HEK293 (cell line): ENCODE measurements around the gene LASP1.

Experiments used
- CTCF ChIA-PET: fragments of 350-600 bp; formaldehyde crosslinking; extraction: SDS; loops from one replicate; lab custom pipeline; 2021; ENCODE audit warnings: antibody characterized with exemption; lab: Yijun Ruan, JAX
- POLR2A ChIA-PET: fragments of 300-600 bp; formaldehyde crosslinking; extraction: SDS; loops from one replicate; lab custom pipeline; 2020; ENCODE audit warnings: antibody characterized with exemption, inconsistent platforms; lab: Yijun Ruan, JAX
- H3K27ac ChIP-seq: fragments of 200-500 bp; sonication (Bioruptor generic); 2 replicates; pipeline ENCODE4 v1.5.1; 2014; ENCODE audit warnings: low read depth, low read length, control low read depth, inconsistent platforms; ENCODE audit errors: extremely low read depth
- H3K36me3 ChIP-seq, 2 experiments: fragments of 200-500 bp in 1 of 2; sonication (Bioruptor generic) in 1 of 2; 1 replicate in 1 of 2; 2 replicates in 1 of 2; pipeline ENCODE4 v1.5.1; 2014 to 2017; ENCODE audit warnings: inconsistent platforms in 2 of 2, low read length in 2 of 2; ENCODE audit not compliant: control insufficient read depth in 2 of 2, insufficient read depth in 1 of 2
- H3K4me1 ChIP-seq: fragments of 200-500 bp; sonication (Bioruptor generic); 2 replicates; pipeline ENCODE4 v1.5.1; 2014; ENCODE audit warnings: mild to moderate bottlenecking, low read length, inconsistent platforms; ENCODE audit not compliant: control insufficient read depth, insufficient read depth
- H3K4me3 ChIP-seq: 2 replicates; pipeline ENCODE4 v1.5.1; 2011; ENCODE audit warnings: low read depth, mild to moderate bottlenecking, control low read depth, low read length, moderate library complexity
- H3K9me3 ChIP-seq: fragments of 200-500 bp; sonication (Bioruptor generic); 2 replicates; pipeline ENCODE4 v1.5.1; 2014; ENCODE audit warnings: low read depth, low read length, inconsistent platforms; ENCODE audit not compliant: control insufficient read depth, insufficient read depth
- BCL6B ChIP-seq: fragments of 450-650 bp; formaldehyde crosslinking; IDR thresholded peaks from 2 replicates; pipeline ENCODE4 v1.5.1; 2017; ENCODE audit warnings: missing biosample characterization, missing genetic modification characterization
- KLF7 ChIP-seq: fragments of 450-650 bp; formaldehyde crosslinking; IDR thresholded peaks from 2 replicates; pipeline ENCODE4 v1.5.1; 2016; ENCODE audit warnings: missing biosample characterization, missing genetic modification characterization, borderline replicate concordance
- ZIC2 ChIP-seq: fragments of 450-650 bp; formaldehyde crosslinking; IDR thresholded peaks from 2 replicates; pipeline ENCODE4 v1.5.1; 2016; ENCODE audit warnings: missing biosample characterization, missing genetic modification characterization
- ZNF133 ChIP-seq: fragments of 450-650 bp; formaldehyde crosslinking; IDR thresholded peaks from 2 replicates; pipeline ENCODE4 v1.5.1; 2016; ENCODE audit warnings: missing biosample characterization, missing genetic modification characterization
- ZNF140 ChIP-seq: fragments of 450-650 bp; formaldehyde crosslinking; IDR thresholded peaks from 2 replicates; pipeline ENCODE4 v1.5.1; 2016; ENCODE audit warnings: missing biosample characterization, missing genetic modification characterization
- ZNF174 ChIP-seq: fragments of 450-650 bp; formaldehyde crosslinking; IDR thresholded peaks from 2 replicates; pipeline ENCODE4 v1.5.0; 2017; ENCODE audit warnings: missing biosample characterization, mild to moderate bottlenecking, missing genetic modification characterization
- ZNF175 ChIP-seq: fragments of 450-650 bp; formaldehyde crosslinking; IDR thresholded peaks from 2 replicates; pipeline ENCODE4 v1.5.1; 2016; ENCODE audit warnings: missing biosample characterization, missing genetic modification characterization
- ZNF366 ChIP-seq: fragments of 450-650 bp; formaldehyde crosslinking; conservative IDR thresholded peaks from 2 replicates; pipeline ENCODE4 v1.5.1; 2016; ENCODE audit warnings: missing biosample characterization, missing genetic modification characterization
- ZNF660 ChIP-seq: fragments of 450-650 bp; IDR thresholded peaks from 2 replicates; pipeline ENCODE4 v1.5.1; 2018; ENCODE audit warnings: missing biosample characterization, mild to moderate bottlenecking, missing genetic modification characterization
- ZNF677 ChIP-seq: fragments of 450-650 bp; IDR thresholded peaks from 2 replicates; pipeline ENCODE4 v1.5.0; 2018; ENCODE audit warnings: missing biosample characterization, mild to moderate bottlenecking, missing genetic modification characterization, moderate library complexity

LASP1 gene

DNA sequence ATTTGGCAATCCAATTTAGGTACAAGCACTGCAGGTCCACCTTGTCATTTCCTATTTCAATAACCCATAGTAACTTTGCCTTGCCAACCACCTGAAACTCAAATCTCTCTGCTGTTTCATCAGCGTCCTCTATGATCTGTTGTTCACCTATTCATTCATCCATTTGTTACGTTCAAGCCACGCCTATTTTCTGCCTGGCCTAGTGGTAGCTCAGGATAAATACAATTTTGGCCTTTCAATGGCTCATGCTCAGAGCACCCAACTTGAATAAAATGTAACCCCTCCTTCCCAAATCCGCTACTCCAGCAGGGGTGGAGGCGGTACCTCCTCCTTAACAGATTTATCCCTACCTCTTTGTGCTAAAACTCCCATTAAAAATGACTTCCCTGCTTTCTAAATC, 100.9 kb downstream of the LASP1 start:
- ChIA-PET CTCF (interaction anchor here (0.7 to 2.4 kb wide), 4 partner anchors 12 to 194 kb away, joined by 3 to 12 read pairs (median 6); no protein-coding TSS in a partner anchor), POLR2A (interaction anchor here (2.1 kb wide), 1 partner anchor 117 kb away, joined by 5 read pairs; the partner anchor contains the start of gene RPL23)
- Histone ChIP-seq H3K9me3 (no peaks in the 10 kb centered on the region), H3K36me3 (no peaks in the 10 kb centered on the region), H3K4me1 (no peaks in the 10 kb centered on the region), H3K27ac (no peak overlapping the region), H3K4me3 (no peak overlapping the region)
- TF ChIP-seq ZNF174 (no peak), BCL6B (tag by site-specific recombination) (no peak), ZNF677 (tag by site-specific recombination) (no peak), ZNF366 (tag by site-specific recombination) (no peak), KLF7 (tag by site-specific recombination) (no peak), ZNF140 (no peak), ZIC2 (no peak), ZNF660 (tag by site-specific recombination) (no peak), ZNF133 (no peak), ZNF175 (tag by site-specific recombination) (no peak)
